NCI-H128 (cell line): ENCODE measurements around the gene CTXN2.

Experiments
- DNase-seq: peaks from one replicate; lab custom pipeline; 2025; ENCODE audit not compliant: unreplicated experiment; lab: John Stamatoyannopoulos, UW

CTXN2 gene

GRCh38 chr15:48191574-48192225 is at the start of gene CTXN2:
Gene CTXN2 (plus strand): TSS chr15:48191665. CDS start chr15:48201301, 9,636 bp downstream.
- DNase-seq, result no peak

GRCh38 chr15:48143856-48144255 is 47.6 kb upstream of the CTXN2 start:
- no peak for DNase-seq

GRCh38 chr15:48144889-48145288 is 46.6 kb upstream of the CTXN2 start:
- no peak for DNase-seq

GRCh38 chr15:48145923-48146322 is 45.5 kb upstream of the CTXN2 start:
- DNase-seq, result no peak

GRCh38 chr15:48147358-48147757 is 44.1 kb upstream of the CTXN2 start:
- no peak for DNase-seq

GRCh38 chr15:48149858-48150257 is 41.6 kb upstream of the CTXN2 start:
- DNase-seq, result no peak

- no peak for DNase-seq
Observed at GRCh38 chr15:48153526-48153925, 37.9 kb upstream of the CTXN2 start.

GRCh38 chr15:48168616-48169015 is 22.8 kb upstream of the CTXN2 start:
- no peak for DNase-seq

GRCh38 chr15:48170981-48171380 is 20.5 kb upstream of the CTXN2 start:
- DNase-seq, result no peak

- no peak for DNase-seq
Observed at GRCh38 chr15:48175126-48175525, 16.3 kb upstream of the CTXN2 start.

- no peak for DNase-seq
Observed at GRCh38 chr15:48176112-48176511, 15.4 kb upstream of the CTXN2 start.

GRCh38 chr15:48176957-48177356 is 14.5 kb upstream of the CTXN2 start:
- no peak for DNase-seq

GRCh38 chr15:48177383-48177765 is 14.1 kb upstream of the CTXN2 start:
- DNase-seq, result no peak

- DNase-seq, result peak; percentile 54
Observed at GRCh38 chr15:48177766-48178647, 13.5 kb upstream of the CTXN2 start, which contains the start of gene MYEF2. Gene MYEF2 (minus strand): TSS chr15:48178295. CDS start chr15:48178237, 58 bp downstream.

GRCh38 chr15:48178648-48178931 is 12.9 kb upstream of the CTXN2 start:
- no peak for DNase-seq

- DNase-seq, result no peak
Observed at GRCh38 chr15:48182749-48183148, 8.7 kb upstream of the CTXN2 start.

- no peak for DNase-seq
Observed at GRCh38 chr15:48185529-48185928, 5.9 kb upstream of the CTXN2 start.

GRCh38 chr15:48186271-48186670 is 5.2 kb upstream of the CTXN2 start:
- no peak for DNase-seq

GRCh38 chr15:48190932-48191573 is 412 bp upstream of the CTXN2 start:
- DNase-seq, result no peak

GRCh38 chr15:48202068-48202467 is 10.6 kb downstream of the CTXN2 start:
- DNase-seq, result no peak

- no peak for DNase-seq
Observed at GRCh38 chr15:48205981-48206380, 14.5 kb downstream of the CTXN2 start, which contains the start of gene SLC12A1. Gene SLC12A1 (plus strand): TSS chr15:48206302. CDS start chr15:48207720, 1,418 bp downstream.

- no peak for DNase-seq
Observed at GRCh38 chr15:48221261-48221660, 29.8 kb downstream of the CTXN2 start.
